GM19023 (cell line): ENCODE measurements around the gene LCOR.
A peak's percentile ranks its signal among the peaks of the same experiment; 100 is the strongest.
"Not testable (repeated sequence)": the region's sequence is repeated elsewhere in the genome, so short reads cannot be mapped to it uniquely, and the experiment has no call there.

Experiments used
- ATAC-seq: cut with Tn5 transposase; IDR thresholded peaks from one replicate; pipeline ENCODE4 v1.9.1; 2021; ENCODE audit warnings: mild to moderate bottlenecking, moderate library complexity; ENCODE audit not compliant: unreplicated experiment

Gene LCOR

DNA sequence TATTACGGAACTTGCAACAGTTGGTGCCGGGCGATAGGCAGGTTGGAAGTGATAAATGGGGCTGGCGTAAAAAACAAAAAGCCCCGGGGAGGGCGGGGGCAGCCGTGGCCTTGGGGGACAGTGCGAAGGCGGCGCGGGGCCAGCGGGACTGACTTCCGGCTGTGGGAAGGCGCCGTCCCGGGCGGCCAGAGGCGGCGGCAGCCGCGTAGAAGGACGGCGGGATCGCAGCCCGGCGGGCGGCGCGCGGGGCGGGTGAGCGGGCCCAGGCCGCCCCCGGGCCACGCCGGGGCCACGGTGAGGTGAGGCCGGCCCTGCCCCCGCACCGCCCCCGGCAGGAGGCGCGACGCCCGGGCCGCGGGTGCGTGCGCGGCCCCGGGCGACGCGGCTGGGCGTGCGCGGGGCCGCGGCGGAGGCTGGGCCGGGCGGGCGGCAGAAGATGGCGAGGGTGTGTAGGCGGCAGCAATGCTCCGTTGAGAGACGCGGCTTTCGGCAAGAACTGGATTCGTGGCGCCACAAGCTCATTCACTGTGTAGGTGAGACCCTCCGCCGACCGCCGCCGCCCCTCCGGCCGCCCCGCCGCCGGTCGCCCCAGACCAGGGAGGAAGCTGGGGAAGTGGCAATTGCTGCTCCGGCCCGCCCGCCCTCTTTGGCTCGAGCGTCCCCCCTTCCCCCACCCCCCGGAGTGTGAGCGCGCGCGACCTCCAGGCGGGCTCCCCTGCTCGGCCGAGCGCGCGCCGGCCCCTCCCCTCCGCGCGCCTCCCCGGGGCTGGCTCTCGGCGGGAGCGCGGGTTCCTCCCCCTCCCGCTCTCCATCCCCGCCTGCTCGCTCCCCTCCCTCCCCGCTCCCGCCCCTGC, at the start of gene LCOR:
Gene LCOR (plus strand): TSS at position 432 of the 854 bp plus-strand sequence. CDS start 116,760 bp downstream, outside the sequence.
- peak; percentile 61 for ATAC-seq

DNA sequence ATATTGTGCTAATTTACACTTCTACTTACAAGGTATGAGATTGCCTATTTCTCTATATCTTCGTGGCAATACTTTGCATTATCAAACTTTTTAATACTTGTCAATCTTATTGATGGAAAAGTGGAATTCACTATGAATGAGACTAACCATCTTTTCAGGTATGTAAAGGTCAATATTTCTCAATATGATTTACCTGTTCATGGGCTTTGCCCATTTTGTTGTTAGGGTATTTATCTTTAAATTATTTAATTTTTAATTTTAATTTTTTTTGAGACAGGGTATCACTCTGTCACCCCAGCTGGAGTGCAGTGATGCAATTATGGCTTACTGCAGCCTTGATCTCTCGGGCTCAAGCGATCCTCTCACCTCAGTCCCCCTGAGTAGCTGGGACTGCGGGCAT, 47.8 kb upstream of the LCOR start:
- ATAC-seq: no peak

DNA sequence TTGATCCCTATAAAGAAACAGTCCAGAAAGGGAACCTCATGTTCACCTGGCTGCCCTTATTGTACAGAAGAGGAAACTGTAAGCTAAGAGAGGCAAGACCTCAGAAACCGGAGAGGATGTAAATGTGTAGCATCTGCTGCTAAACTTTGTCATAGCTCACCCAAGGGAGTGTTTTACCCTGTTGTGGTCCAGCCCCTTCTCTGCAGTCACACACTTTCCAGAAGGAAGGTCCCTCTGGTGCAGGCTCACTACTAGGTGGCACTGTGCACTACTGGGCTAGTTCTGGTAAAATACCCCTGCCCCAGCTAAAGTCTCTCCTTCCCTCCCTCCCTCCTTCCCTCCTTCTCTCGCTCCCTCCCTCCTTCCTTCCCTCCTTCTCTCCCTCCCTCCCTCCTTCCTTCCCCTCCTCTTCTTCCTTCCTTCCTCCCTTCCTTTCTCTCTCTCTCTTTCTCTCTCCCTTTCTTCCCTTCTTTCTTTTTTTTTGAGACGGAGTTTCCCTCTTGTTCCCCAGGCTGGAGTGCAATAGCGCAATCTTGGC, 42.5 kb upstream of the LCOR start:
- peak; percentile 63 for ATAC-seq

DNA sequence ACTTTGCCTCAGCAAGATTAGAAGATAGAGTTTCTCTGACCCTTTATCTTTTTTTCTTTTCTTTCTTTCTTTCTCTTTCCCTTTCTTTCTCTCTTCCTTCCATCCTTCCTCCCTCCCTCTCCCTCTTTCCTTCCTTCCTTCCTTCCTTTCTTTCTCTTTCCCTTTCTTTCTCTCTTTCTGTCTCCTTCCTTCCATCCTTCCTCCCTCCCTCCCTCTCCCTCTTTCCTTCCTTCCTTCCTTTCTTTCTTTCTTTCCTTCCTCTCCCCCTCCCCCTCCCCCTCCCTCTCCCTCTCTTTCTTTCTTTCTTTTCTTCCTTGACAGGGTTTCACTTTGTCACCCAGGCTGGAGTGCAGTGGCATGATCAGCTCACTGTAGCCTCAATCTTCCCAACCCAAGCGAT, 40.2 kb upstream of the LCOR start:
- no peak for ATAC-seq

DNA sequence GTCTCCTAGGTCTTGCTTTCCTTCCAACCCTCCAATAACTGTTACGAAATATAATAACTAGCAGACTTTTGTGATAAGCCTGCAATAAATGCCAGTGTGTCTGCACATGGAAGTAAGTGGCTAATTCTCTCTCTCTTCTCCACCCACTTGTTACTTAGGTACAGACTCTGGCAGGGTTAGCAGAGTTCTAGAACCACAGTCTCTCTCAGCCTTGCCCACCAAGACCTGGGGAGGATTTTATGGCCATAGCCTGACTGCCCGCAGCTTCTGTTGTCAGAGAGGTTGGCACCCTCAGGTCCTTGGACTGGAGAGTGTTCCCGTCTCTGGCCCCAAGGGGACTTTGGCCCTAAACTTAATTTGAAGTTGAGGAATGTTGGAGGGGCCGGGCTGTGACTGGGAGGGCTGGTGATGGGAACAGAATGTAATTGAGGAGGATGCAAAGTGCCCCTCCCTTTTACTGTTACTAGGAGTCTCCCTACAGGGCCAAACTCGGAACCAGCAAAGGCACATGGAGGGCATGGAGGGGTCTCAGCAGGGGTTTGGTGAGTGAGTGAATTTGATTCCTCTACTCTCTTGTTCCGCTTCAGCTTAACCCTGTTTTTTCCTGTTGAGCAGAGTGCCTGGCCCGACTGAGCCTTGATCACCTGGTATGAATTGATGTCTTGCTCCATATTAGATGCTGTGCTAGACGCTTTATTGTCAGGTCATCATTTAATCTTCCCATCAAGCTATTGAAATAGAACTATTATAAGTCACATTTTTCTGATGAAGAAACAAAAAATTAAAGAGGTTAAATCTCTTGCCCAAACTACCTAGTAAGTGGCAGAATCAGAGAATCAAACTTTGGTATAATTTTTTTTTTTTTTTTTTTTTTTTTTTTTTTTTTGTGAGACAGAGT, 37.0 kb upstream of the LCOR start:
- no peak for ATAC-seq

DNA sequence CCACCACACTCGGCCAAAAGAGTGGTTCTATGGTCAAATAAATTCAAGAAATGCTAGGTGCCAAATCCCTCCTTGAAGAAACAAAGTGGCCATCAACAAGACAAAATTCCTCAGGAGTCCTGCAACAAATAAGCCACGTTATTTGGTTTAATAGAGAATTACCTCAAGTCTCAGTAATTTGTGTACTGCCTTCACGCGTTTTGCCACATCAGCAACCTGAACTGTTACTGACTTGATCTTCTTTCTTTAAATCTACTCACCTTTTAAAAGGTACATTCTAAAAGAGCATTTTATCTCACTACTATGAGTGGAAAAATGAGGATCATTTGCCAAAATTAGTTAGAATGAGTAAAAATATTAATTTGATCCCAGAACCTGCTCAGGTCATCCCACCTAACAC, 34.6 kb upstream of the LCOR start:
- no peak for ATAC-seq

DNA sequence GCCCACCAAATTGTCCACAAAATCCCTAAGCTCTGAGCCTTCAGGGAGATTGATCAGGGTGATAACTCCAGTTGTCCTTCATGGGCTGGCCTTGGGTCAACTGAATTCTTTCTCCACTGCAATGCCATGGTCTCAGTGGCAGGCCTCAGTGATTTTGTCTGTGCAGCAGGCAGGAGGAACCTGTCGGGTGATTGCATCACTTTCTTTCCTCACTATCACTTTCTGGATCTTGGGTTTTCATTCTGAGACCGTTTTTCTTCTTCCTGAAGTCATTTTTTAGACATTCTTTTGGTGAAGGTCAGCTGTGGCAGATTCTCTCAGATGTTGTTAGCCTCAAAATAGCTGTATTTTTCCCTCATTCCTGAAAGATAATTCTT, 28.8 kb upstream of the LCOR start:
- ATAC-seq: no peak

DNA sequence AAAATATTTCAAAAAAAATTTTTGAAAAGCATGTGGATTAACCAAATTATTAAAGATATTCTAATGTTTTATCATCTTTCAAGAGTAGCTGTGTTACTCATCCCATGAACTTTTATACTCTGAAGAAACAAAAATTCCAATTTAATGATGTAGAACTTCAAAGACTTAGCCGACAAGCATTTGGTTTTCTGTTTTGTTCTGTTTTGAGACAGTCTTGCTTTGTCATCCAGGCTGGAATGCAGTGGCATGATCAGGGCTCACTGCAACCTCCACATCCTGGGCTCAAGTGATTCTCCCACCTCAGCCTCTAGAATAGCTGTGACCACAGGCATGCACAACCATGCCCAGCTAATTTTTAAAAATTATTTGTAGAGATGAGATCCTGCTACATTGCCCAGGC, 17.8 kb upstream of the LCOR start:
- ATAC-seq: no peak

DNA sequence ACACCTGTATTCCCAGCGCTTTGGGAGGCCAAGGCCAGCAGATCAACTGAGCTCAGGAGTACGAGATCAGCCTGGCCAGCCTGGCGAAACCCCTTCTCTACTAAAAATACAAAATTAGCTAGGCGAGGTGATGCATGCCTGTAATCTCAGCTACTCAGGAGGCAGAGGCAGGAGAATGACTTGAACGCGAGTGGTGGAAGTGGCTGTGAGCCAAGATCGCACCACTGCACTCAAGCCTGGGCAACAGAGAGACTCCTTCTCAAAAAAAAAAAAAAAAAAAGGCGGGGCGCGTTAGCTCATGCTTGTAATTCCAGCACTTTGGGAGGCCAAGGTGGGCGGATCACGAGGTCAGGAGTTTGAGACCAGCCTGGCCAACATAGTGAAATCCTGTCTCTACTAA, 13.1 kb upstream of the LCOR start:
- ATAC-seq: not testable (repeated sequence)

DNA sequence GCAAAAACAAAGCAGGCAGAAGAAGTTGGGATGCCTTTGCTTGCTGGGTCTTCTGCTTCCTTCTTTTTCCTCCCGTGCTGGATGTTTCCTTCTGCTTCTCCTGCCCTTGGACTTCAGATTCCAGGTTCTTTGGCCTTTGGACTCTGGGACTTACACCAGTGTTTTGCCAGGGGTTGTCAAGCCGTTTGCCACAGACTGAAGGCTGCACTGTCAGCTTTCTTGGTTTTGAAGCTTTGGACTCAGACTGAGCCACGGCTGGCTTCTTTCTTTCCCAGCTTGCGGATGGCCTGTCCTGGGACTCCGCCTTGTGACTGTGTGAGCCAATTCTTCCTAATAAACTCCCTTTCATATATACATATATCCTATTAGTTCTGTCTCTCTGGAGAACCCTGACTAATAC, 11.3 kb upstream of the LCOR start:
- ATAC-seq: no peak

DNA sequence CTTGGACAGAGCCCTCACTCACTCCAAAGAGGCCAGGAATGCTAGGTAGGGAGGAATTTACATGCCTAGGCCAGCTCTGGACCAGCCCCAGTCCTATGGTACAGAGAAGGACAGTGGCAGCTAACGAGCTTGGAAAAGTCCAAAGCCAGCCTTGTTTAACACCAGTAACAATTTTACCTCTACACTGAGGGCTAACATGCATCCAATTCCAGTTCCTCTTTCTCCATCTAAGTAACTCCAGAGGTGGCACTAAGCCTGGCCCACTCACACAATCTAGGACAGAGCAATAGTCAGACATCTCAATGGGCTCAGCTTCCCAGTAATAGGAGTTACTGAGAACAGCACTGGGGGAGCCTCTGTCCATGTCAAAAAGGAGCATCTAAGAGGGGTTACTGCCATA, 5.7 kb upstream of the LCOR start:
- ATAC-seq: no peak

DNA sequence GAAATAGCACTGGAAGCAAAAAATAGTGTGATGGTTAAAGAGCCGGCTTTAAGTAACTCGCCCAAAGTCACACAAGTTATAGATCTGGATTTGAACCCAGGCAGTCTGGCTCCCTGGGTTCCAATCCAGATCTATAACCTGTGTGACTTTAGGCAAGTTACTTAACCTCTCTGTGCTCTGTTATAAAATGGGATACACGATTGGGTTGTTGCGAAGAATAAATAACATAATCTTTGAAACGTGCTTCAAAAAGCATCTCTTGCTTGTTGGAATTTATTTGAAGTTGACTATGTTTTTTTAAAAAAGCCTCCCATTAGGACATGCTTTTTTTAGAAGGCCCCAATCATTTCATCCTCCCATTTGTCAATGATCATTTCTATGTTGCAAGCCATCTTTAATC, 3.5 kb upstream of the LCOR start:
- no peak for ATAC-seq

DNA sequence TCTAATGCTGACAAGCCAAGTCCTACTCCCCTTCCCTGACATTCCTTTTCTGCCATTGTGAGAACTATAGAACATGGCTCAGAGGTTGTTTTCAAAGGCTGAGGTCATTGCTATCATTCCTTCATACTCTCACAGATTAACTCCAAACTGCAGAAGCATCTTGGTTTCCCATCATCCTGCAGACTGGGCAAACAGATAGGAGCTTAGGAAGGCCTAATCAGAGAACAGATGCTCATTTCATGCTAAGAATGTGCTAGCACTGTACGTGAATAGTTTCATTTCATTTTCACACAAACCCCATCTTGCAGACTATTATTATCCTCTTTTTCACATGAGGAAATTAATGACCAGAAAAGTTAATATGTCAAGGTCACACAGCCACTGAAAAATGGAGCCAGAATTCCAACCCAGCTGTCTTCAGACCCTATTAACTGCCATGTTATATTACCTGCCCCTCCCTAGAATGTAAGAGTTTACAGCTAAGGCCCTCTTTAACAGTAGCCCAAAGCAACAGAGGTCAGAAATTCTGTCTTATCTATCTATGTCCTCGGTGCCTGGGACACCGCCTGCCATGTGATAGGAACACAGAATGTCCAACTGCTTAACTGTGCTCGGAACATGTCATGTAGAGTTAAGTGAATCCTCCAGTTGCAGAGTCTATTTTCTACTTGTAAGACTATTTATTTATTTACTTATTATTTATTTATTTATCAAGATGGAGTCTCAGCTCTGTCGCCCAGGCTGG, 2.9 kb upstream of the LCOR start:
- ATAC-seq: no peak

DNA sequence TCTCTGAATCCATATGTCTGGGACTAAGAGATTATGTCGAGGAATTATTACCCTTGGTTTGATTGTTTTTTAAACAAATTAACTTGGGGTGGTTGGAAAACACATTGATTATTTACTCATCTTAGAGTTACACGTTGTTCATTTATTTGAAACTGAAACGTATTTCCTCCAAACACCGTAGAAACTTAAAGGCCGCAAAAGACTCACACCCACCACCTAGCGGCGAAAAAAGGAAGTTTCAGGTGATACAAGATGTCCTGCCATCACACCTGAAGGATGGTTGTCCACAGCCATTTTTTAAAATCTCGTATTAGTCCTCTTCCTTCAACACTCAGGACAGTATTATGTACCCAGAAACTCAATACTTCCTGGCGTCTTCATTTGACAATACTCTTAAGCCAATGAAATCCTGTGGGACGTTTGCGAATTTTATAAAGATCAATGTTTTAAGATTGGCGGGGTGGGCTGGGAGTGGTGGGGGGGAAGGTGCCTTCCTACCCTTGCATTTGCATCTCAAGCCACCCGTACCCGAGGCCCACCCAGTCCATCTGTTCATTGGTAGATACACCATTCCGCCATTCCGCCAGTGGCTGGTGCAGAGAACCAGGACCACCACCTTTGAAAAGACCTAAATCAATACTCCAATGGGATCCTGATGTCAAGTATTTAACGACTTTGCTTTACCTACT, 1.4 kb upstream of the LCOR start:
- no peak for ATAC-seq

DNA sequence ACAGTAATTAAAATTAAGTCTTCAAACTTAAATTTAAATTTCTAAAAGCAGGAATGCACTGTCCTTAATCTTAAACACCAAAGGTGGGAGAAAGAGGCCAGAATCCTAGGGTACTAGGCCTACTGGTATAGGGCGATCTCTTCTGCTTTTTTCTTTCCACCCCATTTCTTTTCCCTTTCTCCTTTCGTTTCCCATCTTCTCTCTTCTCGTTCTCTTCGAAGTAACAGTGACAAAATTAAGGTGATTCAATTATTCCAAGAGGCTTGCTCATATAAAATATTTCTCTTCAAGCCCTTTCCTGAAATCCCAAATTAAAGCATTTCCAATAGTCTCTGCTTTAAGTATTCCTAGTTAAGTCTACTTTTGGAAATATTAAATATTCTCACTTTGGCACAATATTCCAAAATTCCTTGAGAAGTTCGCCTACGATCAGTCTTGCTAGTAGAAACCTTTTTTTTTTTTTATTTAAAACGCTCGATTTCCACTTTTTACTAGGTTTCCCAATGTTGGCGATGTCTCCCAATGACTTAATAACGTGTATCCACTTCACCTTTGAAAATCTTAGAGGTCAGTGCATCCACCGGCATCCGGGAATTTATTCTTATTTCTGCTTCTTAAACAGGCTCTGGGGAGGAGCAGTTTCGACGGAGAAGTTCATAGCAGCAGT, 765 bp upstream of the LCOR start:
- ATAC-seq: no peak

DNA sequence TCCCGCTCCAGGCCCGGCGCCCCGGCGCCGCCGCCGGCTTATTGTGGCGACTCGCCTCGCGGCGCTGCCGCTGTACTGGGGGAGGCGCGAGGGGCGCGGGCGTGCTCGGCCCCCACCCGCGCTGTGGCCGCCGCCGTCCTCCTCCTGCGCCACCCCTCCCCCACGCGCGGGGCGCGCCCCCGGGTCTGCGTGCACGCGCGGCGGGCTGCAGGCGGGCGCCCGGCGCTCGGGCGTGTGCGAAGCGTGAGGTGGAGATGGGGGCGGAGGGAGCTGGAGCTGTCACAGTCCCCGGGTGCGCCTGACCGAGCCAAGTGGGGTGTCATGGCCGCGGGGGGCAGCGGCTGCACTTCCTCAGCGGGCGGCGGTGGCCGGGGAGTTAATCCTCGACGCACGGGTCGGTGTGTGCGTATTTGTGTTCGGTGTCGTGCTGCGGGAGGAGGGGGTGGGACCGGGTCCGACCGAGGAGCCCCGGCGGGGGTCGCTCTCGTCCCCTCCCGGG, 672 bp downstream of the LCOR start:
- peak; percentile 69 for ATAC-seq

DNA sequence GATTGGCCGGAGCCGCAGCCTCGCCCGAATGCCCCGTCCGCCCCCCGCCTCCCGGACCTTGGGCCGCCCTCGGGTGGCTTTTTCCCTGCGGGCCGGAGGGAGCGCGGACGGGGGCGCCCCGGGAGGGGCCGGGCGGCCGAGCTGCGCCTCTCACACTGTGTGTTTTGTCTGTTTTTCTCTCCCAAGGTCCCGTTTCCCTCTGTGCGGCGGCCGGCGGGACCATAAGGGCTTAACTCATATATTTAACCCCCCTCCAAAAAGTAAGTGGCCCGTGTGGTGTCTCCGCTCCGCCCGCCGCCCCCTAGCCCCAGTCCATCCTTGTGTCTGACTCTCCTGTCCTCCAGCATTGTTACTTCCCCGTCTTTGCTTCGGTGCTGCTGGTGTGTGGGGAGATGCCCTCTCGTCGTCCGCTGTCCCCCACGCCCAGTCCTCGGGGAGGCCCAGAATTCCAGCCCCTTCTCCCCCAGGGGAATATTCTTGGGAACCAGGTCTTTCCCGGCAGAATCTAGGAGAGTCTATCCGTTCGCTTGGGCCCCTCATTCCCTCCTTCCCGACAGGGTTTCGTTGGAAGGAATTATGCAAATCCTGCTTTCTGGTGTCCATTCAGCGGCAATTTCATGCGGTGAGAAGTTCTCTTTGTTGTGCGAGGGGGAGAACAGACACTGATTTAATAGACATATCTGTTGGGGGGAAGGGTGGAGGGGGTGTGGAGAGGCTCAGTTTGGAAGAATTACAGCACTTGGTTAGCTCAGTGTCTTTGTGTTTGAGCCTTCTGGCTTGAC, 1.3 kb downstream of the LCOR start:
- peak; percentile 6 for ATAC-seq

DNA sequence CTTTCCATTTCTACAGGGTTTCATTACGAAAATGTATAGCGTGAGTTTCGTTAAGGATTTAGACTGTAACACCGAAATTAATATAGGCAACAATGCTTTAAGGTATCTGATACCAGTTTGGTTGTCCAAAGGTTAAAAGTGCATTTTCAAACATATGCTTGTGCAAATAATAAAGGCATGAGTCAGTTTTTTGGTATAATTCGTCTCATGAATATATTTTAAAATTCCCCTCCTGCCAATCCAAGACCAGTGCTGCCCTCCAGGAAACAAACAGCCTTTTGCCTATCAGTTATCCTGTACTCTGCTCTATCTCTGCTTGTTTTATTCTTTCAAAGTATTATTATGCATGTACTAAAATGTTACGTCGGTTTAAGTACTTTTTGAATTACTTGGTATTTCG, 2.0 kb downstream of the LCOR start:
- ATAC-seq: no peak

DNA sequence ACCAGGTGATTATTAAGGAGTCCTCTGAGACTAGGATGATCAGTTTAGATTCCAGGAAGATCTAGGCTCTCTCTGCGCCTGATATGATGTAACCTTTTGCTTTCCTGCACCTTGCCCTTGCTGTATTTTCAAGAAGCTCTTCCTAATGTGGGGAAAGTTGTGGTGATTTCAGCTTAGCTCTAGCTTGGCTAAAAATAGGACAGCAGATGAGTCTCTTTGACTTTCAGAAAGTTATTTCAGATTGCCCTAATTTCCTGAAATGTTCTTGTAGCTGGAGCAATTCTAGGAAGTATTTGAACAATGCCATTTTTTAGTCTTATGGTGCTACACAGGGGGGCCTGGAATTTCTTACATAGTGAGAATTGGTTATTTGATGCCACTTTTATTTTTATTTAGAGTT, 3.8 kb downstream of the LCOR start:
- no peak for ATAC-seq
